ENCODE data around the gene TUBD1.
"Not testable (repeated sequence)": the region's sequence is repeated elsewhere in the genome, so short reads cannot be mapped to it uniquely, and the experiment has no call there.

TUBD1 gene

GRCh38 chr17:59873414-59873813 lies 19.3 kb downstream of the TUBD1 start:
- not testable (repeated sequence) for DNase-seq

- no peak for DNase-seq
These were observed 20.4 kb downstream of the TUBD1 start for GRCh38 chr17:59872351-59872750.

- no peak for DNase-seq
These were observed 22.3 kb downstream of the TUBD1 start for GRCh38 chr17:59870482-59870881.

GRCh38 chr17:59869941-59870218 lies 22.9 kb downstream of the TUBD1 start:
- DNase-seq, result no peak

- no peak for DNase-seq
These were observed 29.1 kb downstream of the TUBD1 start for GRCh38 chr17:59863616-59864015.

- DNase-seq, result peak; percentile 40
These were observed 33.2 kb downstream of the TUBD1 start for GRCh38 chr17:59859444-59860025.

- DNase-seq, result no peak
These were observed 33.8 kb downstream of the TUBD1 start for GRCh38 chr17:59858932-59859331.

- DNase-seq, result no peak
These were observed 34.5 kb downstream of the TUBD1 start for GRCh38 chr17:59858167-59858816.

GRCh38 chr17:59856859-59857794 lies 35.6 kb downstream of the TUBD1 start:
- DNase-seq, result no peak

- DNase-seq, result not testable (repeated sequence)
These were observed 38.6 kb downstream of the TUBD1 start for GRCh38 chr17:59853919-59854729.

- peak; percentile 95 for DNase-seq
These were observed 39.4 kb downstream of the TUBD1 start for GRCh38 chr17:59853168-59853918.

- DNase-seq, result not testable (repeated sequence)
These were observed 39.9 kb downstream of the TUBD1 start for GRCh38 chr17:59852847-59853167.

GRCh38 chr17:59851439-59852375 lies 41.0 kb downstream of the TUBD1 start:
- peak; percentile 80 for DNase-seq

- not testable (repeated sequence) for DNase-seq
These were observed 42.4 kb downstream of the TUBD1 start for GRCh38 chr17:59850311-59850710.

- peak; percentile 66 for DNase-seq
These were observed 44.0 kb downstream of the TUBD1 start for GRCh38 chr17:59848778-59849177.

GRCh38 chr17:59848385-59848668 lies 44.4 kb downstream of the TUBD1 start:
- no peak for DNase-seq

GRCh38 chr17:59846394-59847165 lies 46.2 kb downstream of the TUBD1 start:
- peak; percentile 97 for DNase-seq

GRCh38 chr17:59845595-59846393 lies 46.9 kb downstream of the TUBD1 start:
- DNase-seq, result peak; percentile 92

- peak; percentile 93 for DNase-seq
These were observed 47.7 kb downstream of the TUBD1 start for GRCh38 chr17:59844884-59845594.
